ACC112 (cell line): ENCODE measurements around the gene PAQR4.
"Not testable (repeated sequence)": the region's sequence is repeated elsewhere in the genome, so short reads cannot be mapped to it uniquely, and the experiment has no call there.

Experiments
- H2AFZ ChIP-seq: fragments of 200-600 bp; sonication (generic); one replicate; pipeline ENCODE4 v1.6.0; 2017; ENCODE audit warnings: antibody characterized with exemption, low read length; ENCODE audit not compliant: unreplicated experiment
- H3K27ac ChIP-seq: fragments of 200-600 bp; sonication (generic); 2 replicates; pipeline ENCODE4 v1.5.1; 2014; ENCODE audit warnings: low read depth, mild to moderate bottlenecking, antibody characterized with exemption, low read length, moderate library complexity
- H3K27me3 ChIP-seq: fragments of 200-600 bp; sonication (generic); 2 replicates; pipeline ENCODE4 v1.6.1; 2014; ENCODE audit warnings: mild to moderate bottlenecking, antibody characterized with exemption, low read length, moderate library complexity, mixed read lengths; ENCODE audit not compliant: insufficient read depth
- H3K36me3 ChIP-seq: fragments of 200-600 bp; sonication (generic); 2 replicates; pipeline ENCODE4 v1.6.1; 2016; ENCODE audit warnings: mild to moderate bottlenecking, antibody characterized with exemption, low read length, moderate library complexity, mixed read lengths; ENCODE audit not compliant: insufficient read depth
- H3K4me1 ChIP-seq: fragments of 200-600 bp; sonication (generic); one replicate; pipeline ENCODE4 v1.6.1; 2016; ENCODE audit warnings: low read length, mixed read lengths; ENCODE audit not compliant: insufficient read depth, unreplicated experiment, control insufficient read depth
- H3K4me3 ChIP-seq: fragments of 200-600 bp; sonication (generic); 2 replicates; pipeline ENCODE4 v1.5.1; 2014; ENCODE audit warnings: mild to moderate bottlenecking, low read depth, low read length
- H3K79me2 ChIP-seq: fragments of 200-600 bp; sonication (generic); one replicate; pipeline ENCODE4 v1.6.0; 2016; ENCODE audit warnings: low read length; ENCODE audit not compliant: control insufficient read depth, unreplicated experiment, insufficient read depth

Gene PAQR4

GRCh38 chr16:2930236-2930635 lies 38.9 kb upstream of the PAQR4 start:
- H3K4me3 ChIP-seq, result no peak overlapping the region
- H2AFZ ChIP-seq, result no peak overlapping the region
- H3K4me1 ChIP-seq, result no peaks in the 10 kb centered on the region
- H3K79me2 ChIP-seq, result no peaks in the 10 kb centered on the region
- H3K27me3 ChIP-seq, result no peaks in the 10 kb centered on the region
- H3K27ac ChIP-seq, result no peak overlapping the region
- H3K36me3 ChIP-seq, result no peaks in the 10 kb centered on the region

- H3K4me1 ChIP-seq, H3K79me2 ChIP-seq, H3K4me3 ChIP-seq, H2AFZ ChIP-seq, H3K27me3 ChIP-seq, H3K27ac ChIP-seq, H3K36me3 ChIP-seq: not testable (repeated sequence)
Observed at GRCh38 chr16:2931231-2931914, 37.8 kb upstream of the PAQR4 start.

- Histone ChIP-seq H3K27me3 (no peaks in the 10 kb centered on the region), H2AFZ (no peak overlapping the region), H3K79me2 (no peaks in the 10 kb centered on the region), H3K27ac (no peak overlapping the region), H3K4me1 (no peaks in the 10 kb centered on the region), H3K36me3 (no peaks in the 10 kb centered on the region), H3K4me3 (no peak overlapping the region)
Observed at GRCh38 chr16:2933136-2933535, 36.0 kb upstream of the PAQR4 start.

- Histone ChIP-seq H2AFZ (no peak overlapping the region), H3K4me1 (no peaks in the 10 kb centered on the region), H3K79me2 (no peaks in the 10 kb centered on the region), H3K4me3 (no peak overlapping the region), H3K27me3 (no peaks in the 10 kb centered on the region), H3K27ac (no peak overlapping the region), H3K36me3 (no peaks in the 10 kb centered on the region)
Observed at GRCh38 chr16:2933701-2934100, 35.4 kb upstream of the PAQR4 start.

GRCh38 chr16:2934450-2934849 lies 34.7 kb upstream of the PAQR4 start:
- Histone ChIP-seq H3K27ac (no peak overlapping the region), H3K27me3 (no peaks in the 10 kb centered on the region), H3K36me3 (peaks cover 4% of the 10 kb centered on the region; the same call in 1 of the 2 replicates)

GRCh38 chr16:2936436-2937011 lies 32.6 kb upstream of the PAQR4 start:
- Histone ChIP-seq H3K27ac (no peak overlapping the region), H3K36me3 (peaks cover 14% of the 10 kb centered on the region; the same call in 1 of the 2 replicates), H2AFZ (no peak overlapping the region)

More at GRCh38 chr16:2934450-2934849, 34.7 kb upstream of the PAQR4 start:
- no peak overlapping the region for H3K4me3 ChIP-seq
- H3K79me2 ChIP-seq, result no peaks in the 10 kb centered on the region
- H3K4me1 ChIP-seq, result no peaks in the 10 kb centered on the region
- H2AFZ ChIP-seq, result no peak overlapping the region

GRCh38 chr16:2937170-2937569 lies 32.0 kb upstream of the PAQR4 start:
- H3K4me3 ChIP-seq, result no peak overlapping the region
- H3K27ac ChIP-seq, result no peak overlapping the region
- no peaks in the 10 kb centered on the region for H3K4me1 ChIP-seq
- no peaks in the 10 kb centered on the region for H3K27me3 ChIP-seq
- H2AFZ ChIP-seq, result no peak overlapping the region
- no peaks in the 10 kb centered on the region for H3K79me2 ChIP-seq
- peaks cover 14% of the 10 kb centered on the region; the same call in 1 of the 2 replicates for H3K36me3 ChIP-seq

More at GRCh38 chr16:2936436-2937011, 32.6 kb upstream of the PAQR4 start:
- H3K27me3 ChIP-seq, result no peaks in the 10 kb centered on the region
- no peaks in the 10 kb centered on the region for H3K79me2 ChIP-seq
- H3K4me3 ChIP-seq, result no peak overlapping the region
- no peaks in the 10 kb centered on the region for H3K4me1 ChIP-seq

GRCh38 chr16:2938206-2938605 lies 30.9 kb upstream of the PAQR4 start:
- Histone ChIP-seq H3K4me3 (no peak overlapping the region), H3K36me3 (peaks cover 14% of the 10 kb centered on the region; the same call in 1 of the 2 replicates), H3K4me1 (no peaks in the 10 kb centered on the region)

GRCh38 chr16:2939968-2940367 lies 29.2 kb upstream of the PAQR4 start:
- H3K27ac ChIP-seq, result no peak overlapping the region
- no peaks in the 10 kb centered on the region for H3K79me2 ChIP-seq
- H2AFZ ChIP-seq, result no peak overlapping the region
- H3K4me1 ChIP-seq, result no peaks in the 10 kb centered on the region
- no peaks in the 10 kb centered on the region for H3K27me3 ChIP-seq
- peaks cover 14% of the 10 kb centered on the region; the same call in 1 of the 2 replicates for H3K36me3 ChIP-seq
- H3K4me3 ChIP-seq, result no peak overlapping the region

More at GRCh38 chr16:2938206-2938605, 30.9 kb upstream of the PAQR4 start:
- Histone ChIP-seq H3K27me3 (no peaks in the 10 kb centered on the region), H2AFZ (no peak overlapping the region), H3K79me2 (no peaks in the 10 kb centered on the region), H3K27ac (no peak overlapping the region)

- Histone ChIP-seq H3K27me3 (no peaks in the 10 kb centered on the region), H3K36me3 (peaks cover 20% of the 10 kb centered on the region; the same call in 1 of the 2 replicates), H2AFZ (no peak overlapping the region), H3K79me2 (no peaks in the 10 kb centered on the region), H3K4me3 (no peak overlapping the region), H3K27ac (no peak overlapping the region), H3K4me1 (no peaks in the 10 kb centered on the region)
Observed at GRCh38 chr16:2942045-2942444, 27.1 kb upstream of the PAQR4 start.

GRCh38 chr16:2943716-2944115 lies 25.4 kb upstream of the PAQR4 start:
- H3K79me2 ChIP-seq, H3K4me1 ChIP-seq, H3K27ac ChIP-seq, H3K4me3 ChIP-seq, H2AFZ ChIP-seq, H3K27me3 ChIP-seq: not testable (repeated sequence)
- H3K36me3 ChIP-seq, result peaks cover 20% of the 10 kb centered on the region; the same call in 1 of the 2 replicates
